Adrenal gland (tissue), 12 donors: ENCODE measurements around the gene QSOX1. TPM values are rescaled to one million over a fixed set of nuclear protein-coding genes. Genes with fewer than 3 reads are reported as not detected.

Source experiments
- DNase-seq, 7 donors: peaks; one replicate each; pipeline ENCODE4 v3.0.0-alpha.2; 2019 to 2020
- H3K27ac ChIP-seq, 5 donors: fragments of 200-600 bp; sonication (generic) in 4 of 5; 1 replicate in 3 of 5; 2 replicates in 2 of 5; pipeline versions ENCODE4 v1.5.1 to v1.8.0; 2016 to 2020; ENCODE audit warnings: mild to moderate bottlenecking in 1 of 5
- H3K27me3 ChIP-seq: fragments of 200-600 bp; 2 replicates; pipeline ENCODE4 v1.8.0; 2021
- H3K36me3 ChIP-seq, 2 donors: fragments of 200-600 bp; replicated peaks in 1 of 2; 1 replicate in 1 of 2; 2 replicates in 1 of 2; pipeline versions ENCODE4 v1.5.1 to v1.8.0; 2018 to 2022
- H3K4me1 ChIP-seq, 2 donors: fragments of 200-600 bp; replicated peaks in 1 of 2; 1 replicate in 1 of 2; 2 replicates in 1 of 2; pipeline versions ENCODE4 v1.5.1 to v1.8.0; 2018 to 2021
- H3K4me3 ChIP-seq, 4 donors: fragments of 200-600 bp; sonication (generic) in 3 of 4; one replicate each; pipeline ENCODE4 v1.5.1; 2016 to 2018
- H3K9me3 ChIP-seq, 3 donors: fragments of 200-600 bp; sonication (generic) in 1 of 3; replicated peaks in 1 of 3; 1 replicate in 2 of 3; 2 replicates in 1 of 3; pipeline versions ENCODE4 v1.5.1 to v1.8.0; 2016 to 2021
- CTCF ChIP-seq, 6 experiments: fragments of 450-650 bp in 4 of 6; fragments of 200-600 bp in 2 of 6; sonication (generic) in 1 of 6; IDR thresholded peaks; 1 replicate in 5 of 6; 2 replicates in 1 of 6; pipeline versions ENCODE4 v1.5.1 to v1.8.0; 2016 to 2021; ENCODE audit warnings: antibody characterized with exemption in 6 of 6, mild to moderate bottlenecking in 2 of 6, moderate library complexity in 1 of 6
- POLR2A ChIP-seq, 2 donors: fragments of 450-650 bp; IDR thresholded peaks; one replicate each; pipeline ENCODE4 v1.6.1; 2017; ENCODE audit warnings: antibody characterized with exemption in 2 of 2, mild to moderate bottlenecking in 2 of 2, moderate library complexity in 1 of 2
- WGBS, 4 donors: extraction: QIAGEN DNeasy Blood & Tissue Kit in 2 of 4; methylation state at CpG; one replicate each; pipeline versions ENCODE4 v1.1.5 to v1.1.7; 2013 to 2017; 5-methylcytosine and 5-hydroxymethylcytosine counted together
- intact Hi-C, 2 donors: fragments of 100-400 bp; cut with DNase I; formaldehyde crosslinking; loops; one replicate each; pipeline versions ENCODE4 v1.14.1 to v1.15.0; 2022 to 2023
- polyA plus RNA-seq, 3 donors: library from polyadenylated mRNA; stranded (reverse); fragments of 200-250 nt in 2 of 3; fragments of 350-450 nt in 1 of 3; fragmentation: Illumina TruSeq in 1 of 3; extraction: RNeasy Lipid Tissue Mini Kit (QIAGEN cat#74804) in 1 of 3; gene quantifications; one replicate each; pipeline ENCODE4 v1.2.3, GENCODE V29; 2013 to 2014
- total RNA-seq, 9 donors: library from RNA; depleted of rRNA in 4 of 9; stranded (reverse); fragments of >200 nt in 4 of 9; fragments of 120-200 nt in 1 of 9; fragmentation: NEBNext Ultra II Directional in 1 of 9; extraction: Animal tissue kit (Norgen Biotek cat#: 25700) in 1 of 9; gene quantifications; one replicate each; pipeline versions ENCODE4 v1.1.0 to v1.2.4, GENCODE V29; 2013 to 2023
- donor health status: healthy with polysubstance abuse.
- donor health status: Bipolar disorder and iron deficiency.
- donor health status: DM: yes; HTN: yes; CAD: no.
- donor health status: DM: no; HTN: no; CAD: no.
- donor health status: DM: no; HTN: no; CAD: no.
- donor health status: DM: yes; HTN: yes; CAD: no.

The QSOX1 gene
- total and polyA plus RNA-seq, 12 donors = 33.7 to 234 (median 129) TPM

GRCh38 chr1:180218806-180219765, 64.4 kb downstream of the QSOX1 start:
- H3K4me1 ChIP-seq = no peaks in the 10 kb centered on the region
- no peak for DNase-seq
- no peaks in the 10 kb centered on the region for H3K9me3 ChIP-seq
- intact Hi-C loops = no loop called here
- peaks cover 5% of the 10 kb centered on the region for H3K27me3 ChIP-seq
- 83 to 90% (median 84%) methylated on average over 18 to 20 of the region's 20 CpGs for WGBS, 4 donors
- H3K36me3 ChIP-seq = no peaks in the 10 kb centered on the region
- H3K4me3 ChIP-seq = no peak overlapping the region
- TF ChIP-seq POLR2A (IDR thresholded peaks at IDR 0.05) (no peak), CTCF (IDR thresholded peaks at IDR 0.05) (no peak)
- no peak overlapping the region for H3K27ac ChIP-seq

- Histone ChIP-seq H3K27ac (no peak overlapping the region), H3K4me3 (no peak overlapping the region), H3K9me3 (no peaks in the 10 kb centered on the region), H3K27me3 (peaks cover 10% of the 10 kb centered on the region), H3K4me1 (no peaks in the 10 kb centered on the region), H3K36me3 (no peaks in the 10 kb centered on the region)
- WGBS, 4 donors = 84 to 92% (median 87%) methylated on average over 4 to 11 of the region's 11 CpGs
- DNase-seq = no peak
- intact Hi-C loops = no loop called here
- TF ChIP-seq CTCF (IDR thresholded peaks at IDR 0.05) = no peak
- no peak for TF ChIP-seq POLR2A (IDR thresholded peaks at IDR 0.05)
These were observed 65.1 kb downstream of the QSOX1 start for GRCh38 chr1:180219776-180220175.

GRCh38 chr1:180221462-180221861, 66.8 kb downstream of the QSOX1 start:
- no peak overlapping the region for H3K4me3 ChIP-seq
- H3K9me3 ChIP-seq = no peaks in the 10 kb centered on the region
- H3K27me3 ChIP-seq = peaks cover 27% of the 10 kb centered on the region
- WGBS, 4 donors = 86 to 93% (median 88%) methylated on average over 6 of the region's 6 CpGs
- intact Hi-C loops = no loop called here
- no peaks in the 10 kb centered on the region for H3K36me3 ChIP-seq
- TF ChIP-seq CTCF (IDR thresholded peaks at IDR 0.05) = no peak
- TF ChIP-seq POLR2A (IDR thresholded peaks at IDR 0.05) = no peak
- H3K4me1 ChIP-seq = no peaks in the 10 kb centered on the region
- no peak for DNase-seq
- H3K27ac ChIP-seq = no peak overlapping the region

GRCh38 chr1:180224902-180225301, 70.2 kb downstream of the QSOX1 start:
- intact Hi-C loops = no loop called here
- no peaks in the 10 kb centered on the region for H3K36me3 ChIP-seq
- H3K27ac ChIP-seq = no peak overlapping the region
- no peaks in the 10 kb centered on the region for H3K9me3 ChIP-seq
- peaks cover 7% of the 10 kb centered on the region in 2 donors for H3K4me1 ChIP-seq
- no peak overlapping the region for H3K4me3 ChIP-seq
- peaks cover 57% of the 10 kb centered on the region for H3K27me3 ChIP-seq
- TF ChIP-seq POLR2A (IDR thresholded peaks at IDR 0.05) (no peak), CTCF (IDR thresholded peaks at IDR 0.05) (no peak)
- no peak for DNase-seq
- WGBS, 4 donors = 32 to 58% (median 42%) methylated on average over 5 of the region's 5 CpGs
